ENCODE data around the gene CYSTM1.

Gene CYSTM1

DNA sequence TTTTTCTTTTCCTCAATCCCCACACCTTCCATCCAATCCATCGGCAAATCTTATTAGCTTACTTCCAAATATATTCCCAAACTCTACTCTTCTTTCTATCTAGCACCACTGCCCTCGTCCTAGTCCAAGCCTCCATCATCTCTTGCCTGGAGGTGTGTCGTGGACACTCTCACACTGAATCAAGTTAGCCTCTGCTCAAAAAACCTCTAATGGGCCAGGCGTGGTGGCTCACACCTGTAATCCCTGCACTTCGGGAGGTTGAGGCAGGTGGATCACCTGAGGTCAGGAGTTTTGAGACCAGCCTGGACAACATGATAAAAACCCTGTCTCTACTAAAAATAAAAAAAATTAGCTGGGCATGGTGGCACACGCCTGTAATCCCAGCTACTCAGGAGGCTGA is 81.7 kb downstream of the CYSTM1 start:
- DNase-seq (ENCODE audit: low read depth in 3 of 3), result no peak

DNA sequence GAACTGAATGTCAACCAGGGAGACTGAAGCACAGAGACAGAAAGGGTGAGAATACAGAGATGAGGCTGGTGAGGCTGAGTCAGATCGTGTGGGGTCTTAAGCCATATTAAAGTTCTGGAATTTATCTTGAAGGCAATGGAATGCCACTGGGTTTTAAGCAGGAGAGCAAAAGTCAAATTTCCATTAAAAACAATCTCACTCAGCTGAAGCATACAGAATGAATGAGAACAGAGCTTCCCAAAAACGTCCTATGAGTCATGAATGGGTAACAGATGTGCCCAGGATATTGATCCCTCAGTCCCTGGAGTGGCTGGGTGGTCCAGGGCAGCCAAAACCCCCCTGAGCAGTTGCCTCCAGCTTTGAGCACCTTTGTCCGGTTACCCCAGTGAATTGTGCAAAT is 83.0 kb downstream of the CYSTM1 start:
- no peak for DNase-seq (ENCODE audit: low read depth in 3 of 3)

DNA sequence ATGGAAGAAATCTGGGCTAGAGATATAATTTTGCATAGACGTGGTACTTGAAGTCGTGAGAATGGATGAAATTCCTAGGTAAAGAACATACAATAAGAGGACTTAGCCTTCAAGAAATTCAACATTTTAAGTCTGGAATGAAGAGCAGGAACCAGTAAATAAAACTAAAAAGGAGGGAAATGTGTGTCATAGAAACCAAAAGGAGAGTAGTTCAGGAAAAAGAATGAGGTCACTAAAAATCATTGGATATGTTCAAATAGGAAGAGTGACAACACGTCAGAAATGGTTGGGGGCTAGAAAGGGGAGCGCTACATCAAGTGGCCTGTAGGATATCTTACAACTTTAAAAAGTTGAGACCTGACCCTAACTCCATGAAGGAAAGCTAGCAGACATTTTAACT is 83.9 kb downstream of the CYSTM1 start:
- no peak for DNase-seq (ENCODE audit: low read depth in 3 of 3)

DNA sequence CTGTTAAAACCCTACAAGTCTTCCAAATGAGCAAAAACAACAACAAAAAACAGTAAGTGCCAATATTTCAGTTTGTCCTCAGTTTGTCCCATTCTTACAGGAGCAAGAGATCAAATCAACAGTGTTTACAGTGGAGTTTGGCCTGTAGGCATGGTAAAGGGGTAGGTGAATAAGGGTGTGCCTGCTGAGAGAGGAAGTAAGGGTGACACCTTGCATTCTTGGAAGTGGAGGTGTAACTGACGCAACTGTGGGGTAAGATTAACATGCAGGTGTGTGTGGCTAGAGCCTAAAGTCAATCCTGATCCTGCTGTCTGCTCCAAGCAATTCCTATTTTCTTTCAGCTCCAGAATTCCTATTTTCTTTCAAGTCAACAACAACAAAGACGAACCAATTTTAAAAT is 84.5 kb downstream of the CYSTM1 start:
- no peak for DNase-seq (ENCODE audit: low read depth in 3 of 3)

DNA sequence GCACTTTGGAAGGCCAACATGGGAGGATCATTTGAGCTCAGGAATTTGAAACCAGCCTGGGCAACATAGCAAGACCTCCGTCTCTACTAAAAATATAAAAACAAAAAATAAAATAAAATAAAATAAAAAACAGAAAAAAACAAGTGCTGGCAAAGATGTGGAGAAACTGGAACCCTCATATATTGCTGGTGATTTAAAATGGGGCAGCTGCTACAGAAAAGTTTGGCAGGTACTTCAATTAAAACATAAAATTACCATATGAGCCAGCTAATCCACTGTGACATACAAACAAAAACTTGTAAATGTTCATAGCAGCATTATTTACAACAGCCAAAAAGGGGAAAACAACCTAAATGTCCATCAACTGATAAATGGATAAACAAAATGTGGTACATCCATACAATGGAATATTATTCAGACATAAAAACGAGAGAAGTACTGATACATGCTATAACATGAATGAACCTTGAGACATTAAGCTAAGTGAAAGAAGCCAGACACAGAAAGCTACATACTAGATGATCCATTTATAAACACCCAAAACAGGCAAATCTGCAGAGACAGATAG is 85.2 kb downstream of the CYSTM1 start:
- no peak for DNase-seq (ENCODE audit: low read depth in 3 of 3)

DNA sequence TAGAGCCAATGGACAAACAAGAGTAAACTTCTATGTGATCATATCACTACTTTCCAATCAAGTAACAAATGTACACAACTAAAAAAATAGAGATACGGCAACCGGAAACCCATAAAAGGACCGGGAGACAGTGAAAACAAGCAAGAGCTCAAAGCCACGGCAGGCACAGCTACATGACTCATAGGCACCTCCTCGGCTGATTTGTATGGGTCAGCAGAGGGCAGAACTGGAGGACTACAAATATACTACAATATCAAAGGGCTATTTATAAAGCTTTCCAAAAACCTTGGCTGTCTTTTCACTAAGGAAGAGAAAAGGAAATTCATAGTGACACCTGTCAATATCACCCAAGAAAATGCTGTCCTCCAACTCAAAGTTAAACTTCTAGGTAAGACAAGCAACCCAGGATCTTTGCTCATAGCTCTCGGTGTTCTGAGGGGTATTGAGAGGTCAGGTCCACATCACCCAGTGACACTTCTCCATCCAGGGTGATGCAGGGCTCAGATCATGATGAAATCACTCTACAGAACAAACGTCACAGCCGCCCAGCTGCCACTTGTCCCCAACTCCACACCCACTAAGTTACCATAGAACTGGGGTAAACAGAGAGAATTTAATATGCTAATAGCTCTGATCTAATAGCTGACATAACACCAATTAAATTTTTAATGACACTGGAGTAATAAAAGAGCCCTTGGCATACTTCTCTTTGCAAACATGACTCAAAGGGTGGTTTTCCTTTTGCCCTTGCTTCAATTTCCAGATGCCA is 86.6 kb downstream of the CYSTM1 start:
- no peak for DNase-seq (ENCODE audit: low read depth in 3 of 3)

DNA sequence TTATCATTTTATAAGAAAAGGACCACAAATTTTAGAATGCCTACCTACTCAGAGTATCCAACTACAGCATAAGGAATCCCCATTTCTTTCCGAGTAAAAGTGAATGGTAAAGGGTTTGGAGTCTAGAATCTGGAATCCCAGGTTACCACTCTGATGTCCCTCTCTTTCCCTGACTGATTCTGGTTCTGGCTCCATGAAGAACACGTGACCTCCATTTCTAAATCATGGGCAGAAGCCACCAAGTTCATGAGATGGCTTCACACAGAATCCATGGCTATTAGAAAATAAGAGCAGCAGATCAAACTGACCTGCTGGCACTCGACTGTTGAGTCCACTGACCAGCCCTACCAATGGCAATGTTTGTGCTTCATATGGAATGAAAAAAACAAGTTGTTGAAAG is 87.2 kb downstream of the CYSTM1 start:
- DNase-seq (ENCODE audit: low read depth in 3 of 3), result no peak

DNA sequence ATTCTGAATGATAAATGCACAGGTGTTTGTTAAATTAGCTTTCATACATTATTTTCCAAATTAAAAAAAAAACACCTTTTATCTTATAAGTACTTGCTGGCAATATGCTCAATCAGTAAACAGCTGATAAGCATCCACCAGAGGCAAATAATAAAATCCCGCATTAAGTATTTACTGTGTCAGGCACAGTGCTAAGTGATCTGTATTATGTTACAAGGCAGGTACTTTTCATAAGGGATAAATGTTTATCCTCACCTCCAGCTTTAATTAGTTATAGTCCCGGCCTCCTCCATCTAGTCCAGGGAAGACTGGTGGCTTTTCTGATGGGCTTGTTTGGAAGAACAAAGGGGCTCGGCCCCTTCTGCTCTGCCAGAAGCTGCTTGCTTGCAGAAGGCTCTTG is 87.9 kb downstream of the CYSTM1 start:
- DNase-seq (ENCODE audit: low read depth in 3 of 3), result no peak

DNA sequence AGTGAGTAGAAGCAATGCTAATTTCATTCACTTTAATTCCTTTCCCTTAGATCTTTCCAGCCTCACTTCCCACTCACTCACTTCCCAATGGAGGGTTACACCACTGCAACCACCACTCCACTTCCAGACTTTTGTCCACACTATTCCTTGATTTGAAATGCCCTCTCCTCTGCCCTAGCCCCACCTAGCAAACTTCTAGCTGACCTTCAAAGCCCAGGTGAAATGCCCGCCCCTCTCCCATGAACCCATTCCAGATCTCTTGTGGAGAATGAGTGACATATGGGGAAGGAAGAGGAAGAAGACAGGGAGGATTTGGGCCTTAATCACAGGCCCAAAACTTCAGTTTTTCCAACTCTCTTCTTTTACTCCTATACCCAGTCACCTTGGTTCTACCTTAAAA is 90.9 kb downstream of the CYSTM1 start:
- no peak for DNase-seq (ENCODE audit: low read depth in 3 of 3)

DNA sequence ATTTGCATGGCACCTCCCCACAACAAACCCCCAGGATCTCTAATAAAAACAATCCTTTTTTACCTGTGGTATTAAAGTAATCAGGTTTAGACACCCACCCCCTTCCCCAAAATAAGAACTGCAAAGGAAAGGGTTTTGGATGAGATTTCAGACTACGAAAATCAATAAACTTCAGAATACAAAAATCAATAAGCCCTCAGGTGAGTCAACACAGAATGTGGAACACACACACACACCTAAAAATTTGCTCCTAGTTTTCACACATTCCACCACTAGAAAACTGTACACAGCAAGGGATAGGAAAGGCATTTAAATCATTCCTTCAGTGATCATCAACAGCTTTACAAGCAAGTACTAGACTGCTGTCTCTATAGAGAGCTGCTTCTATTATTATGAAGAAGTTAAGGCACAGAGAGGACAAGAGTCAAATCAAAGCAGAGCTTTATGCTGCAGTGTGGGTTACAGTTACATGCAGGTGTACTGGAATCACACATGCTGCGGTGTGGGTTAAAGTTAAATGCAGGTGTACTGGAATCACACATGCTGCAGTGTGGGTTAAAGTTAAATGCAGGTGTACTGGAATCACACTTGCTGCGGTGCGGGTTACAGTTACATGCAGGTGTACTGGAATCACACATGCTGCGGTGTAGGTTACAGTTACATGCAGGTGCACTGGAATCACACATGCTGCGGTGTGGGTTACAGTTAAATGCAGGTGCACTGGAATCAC is 91.6 kb downstream of the CYSTM1 start:
- no peak for DNase-seq (ENCODE audit: low read depth in 3 of 3)

DNA sequence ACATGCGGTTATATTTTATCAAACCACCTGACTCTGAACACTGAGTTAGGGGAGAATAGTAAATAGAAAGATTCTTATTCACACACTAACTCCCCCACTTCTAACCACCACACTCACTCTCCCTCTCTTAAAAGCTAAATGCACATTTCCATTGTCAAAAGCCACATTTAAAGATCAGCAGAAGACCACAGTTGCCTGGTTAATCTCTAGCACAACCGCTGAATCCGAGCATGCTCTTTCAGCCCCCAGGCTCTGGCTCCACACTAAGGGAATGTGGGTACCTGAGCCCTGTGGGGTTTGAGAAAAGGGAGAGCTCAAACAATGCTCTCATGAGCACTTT is 92.2 kb downstream of the CYSTM1 start:
- DNase-seq (ENCODE audit: low read depth in 3 of 3), result no peak

DNA sequence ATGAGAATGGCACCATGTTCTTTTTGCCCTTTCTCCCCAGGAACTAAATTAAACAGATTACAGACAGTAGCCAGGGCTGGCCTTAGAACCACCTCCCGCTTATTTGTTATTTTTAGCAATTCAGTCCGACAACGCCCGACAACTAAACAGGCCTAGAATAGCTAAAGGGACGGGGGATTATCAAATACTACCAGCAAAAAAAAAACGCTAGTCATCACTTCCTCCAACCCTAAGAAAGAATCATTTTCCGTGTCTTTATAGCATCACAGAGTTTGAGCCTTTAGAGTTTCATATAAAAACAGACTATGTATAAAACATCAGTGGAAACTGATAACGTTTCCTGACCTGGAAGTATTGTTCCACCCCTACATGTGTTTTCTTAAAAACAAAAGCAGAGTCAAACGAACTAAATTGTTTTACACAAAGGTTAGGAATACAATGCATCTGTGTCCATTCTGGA is 92.6 kb downstream of the CYSTM1 start:
- DNase-seq (ENCODE audit: low read depth in 3 of 3), result no peak

DNA sequence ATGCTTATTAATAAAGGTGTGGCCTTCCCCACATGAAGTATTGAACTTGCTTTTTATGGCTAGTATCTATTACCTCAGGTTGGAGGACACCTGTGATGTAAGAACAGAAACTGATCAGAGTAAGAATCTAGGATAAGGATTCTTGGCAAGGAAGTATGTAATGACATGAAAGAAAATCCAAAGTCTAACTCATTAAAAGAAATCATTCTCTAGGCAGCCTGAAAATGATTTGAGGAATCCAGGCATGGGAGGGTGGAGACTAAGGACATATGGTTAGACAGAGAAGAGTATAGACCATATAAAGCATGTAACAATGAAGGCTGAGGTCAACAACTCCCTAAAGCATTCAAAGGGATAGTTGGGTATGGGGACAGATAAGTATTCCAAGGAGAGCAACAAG is 95.0 kb downstream of the CYSTM1 start:
- no peak for DNase-seq (ENCODE audit: low read depth in 3 of 3)

DNA sequence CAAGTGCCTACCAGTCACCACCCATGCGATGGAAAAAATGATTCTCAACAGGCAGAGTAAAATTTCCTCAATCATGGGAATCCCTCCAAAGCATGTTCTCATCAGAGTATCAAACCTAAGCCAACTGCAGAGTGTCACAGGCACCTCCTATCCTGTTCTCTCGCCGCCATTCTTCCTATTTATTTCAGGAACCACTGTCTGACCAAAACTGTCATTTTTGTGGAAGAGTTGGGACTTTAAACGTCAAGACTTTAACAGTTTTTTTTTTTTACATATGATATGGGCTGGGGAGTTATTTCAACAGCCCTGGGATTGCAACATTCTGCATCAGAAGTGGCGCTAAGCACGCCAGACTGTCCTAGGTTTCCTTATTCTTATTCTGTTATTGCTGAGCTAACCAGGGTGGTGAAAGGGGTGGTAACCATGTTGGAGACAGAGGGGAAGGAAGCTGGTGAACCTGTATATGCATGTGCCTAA is 98.5 kb downstream of the CYSTM1 start:
- DNase-seq (ENCODE audit: low read depth in 3 of 3), result no peak

DNA sequence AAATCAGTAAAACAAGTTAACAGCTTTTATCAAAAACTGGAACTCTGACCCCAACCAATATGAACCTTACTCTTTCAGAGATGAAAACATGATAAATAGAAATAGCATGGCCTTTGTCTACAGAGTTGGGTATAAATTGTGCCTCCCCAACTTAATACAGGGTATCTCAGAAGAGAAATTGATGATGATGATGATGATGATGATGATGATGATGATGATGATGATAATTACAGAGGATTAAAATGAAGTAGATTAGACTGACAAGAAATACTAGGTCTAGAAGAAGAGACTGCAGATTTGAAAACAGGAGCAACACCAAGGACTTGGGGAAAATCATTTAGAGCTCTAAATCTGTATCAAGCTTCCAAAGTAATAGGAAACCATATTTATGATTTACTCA is 100.8 kb downstream of the CYSTM1 start:
- DNase-seq (ENCODE audit: low read depth in 3 of 3), result no peak

DNA sequence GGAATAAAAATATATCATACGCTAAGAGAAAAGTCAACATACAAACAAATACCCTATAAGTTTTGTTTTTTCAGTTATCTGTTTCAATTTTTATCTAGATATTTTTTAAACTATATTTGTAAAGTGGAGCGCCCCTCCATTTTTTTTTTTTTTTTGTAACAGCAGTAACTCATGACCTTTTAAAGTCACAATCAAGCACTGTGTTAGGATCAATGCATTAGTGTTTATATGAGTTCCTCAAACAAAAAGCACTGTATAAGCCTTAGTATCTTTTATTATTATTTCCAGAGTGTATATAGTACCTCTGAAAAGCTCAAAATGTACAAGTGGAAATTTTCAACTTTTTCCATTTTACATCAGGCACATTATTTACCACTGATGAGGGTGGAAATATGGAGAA is 107.3 kb downstream of the CYSTM1 start:
- DNase-seq (ENCODE audit: low read depth in 3 of 3), result no peak

DNA sequence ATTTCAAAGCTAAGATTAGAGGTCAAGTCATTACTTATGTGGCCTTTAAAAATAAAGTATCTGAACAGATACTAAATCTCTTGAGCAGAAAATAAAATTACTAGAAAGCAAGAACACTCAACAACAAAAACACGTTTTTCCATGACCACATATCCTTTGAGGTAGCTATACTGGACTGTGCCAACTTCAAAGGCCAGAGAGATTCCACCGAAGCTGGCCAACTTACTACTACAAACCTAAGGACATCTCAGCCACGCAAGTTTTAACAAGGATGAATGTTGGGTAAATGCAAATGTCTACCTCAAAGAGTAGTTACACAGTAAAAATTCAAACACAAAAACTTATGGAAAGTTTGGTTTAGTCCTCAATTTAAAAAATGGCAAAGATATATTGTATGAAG is 109.0 kb downstream of the CYSTM1 start:
- no peak for DNase-seq (ENCODE audit: low read depth in 3 of 3)

DNA sequence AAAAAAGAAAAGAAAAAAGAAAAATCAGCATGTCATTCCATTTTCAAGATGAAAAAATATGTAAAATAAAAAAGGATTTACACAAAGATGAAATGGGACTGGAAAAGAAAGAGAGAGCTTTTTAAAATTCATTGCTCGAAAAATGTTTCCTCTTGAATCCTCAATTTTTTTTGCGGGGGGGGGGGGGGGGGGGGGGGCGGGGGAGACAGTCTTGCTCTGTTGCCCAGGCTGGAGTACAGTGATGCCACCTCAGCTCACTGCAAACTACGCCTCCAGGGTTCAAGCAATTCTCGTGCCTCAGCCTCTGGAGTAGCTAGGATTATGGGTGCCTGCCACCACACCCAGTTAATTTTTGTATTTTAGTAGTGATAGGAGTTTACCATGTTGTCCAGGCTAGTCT is 111.4 kb downstream of the CYSTM1 start:
- DNase-seq (ENCODE audit: low read depth in 3 of 3), result no peak

DNA sequence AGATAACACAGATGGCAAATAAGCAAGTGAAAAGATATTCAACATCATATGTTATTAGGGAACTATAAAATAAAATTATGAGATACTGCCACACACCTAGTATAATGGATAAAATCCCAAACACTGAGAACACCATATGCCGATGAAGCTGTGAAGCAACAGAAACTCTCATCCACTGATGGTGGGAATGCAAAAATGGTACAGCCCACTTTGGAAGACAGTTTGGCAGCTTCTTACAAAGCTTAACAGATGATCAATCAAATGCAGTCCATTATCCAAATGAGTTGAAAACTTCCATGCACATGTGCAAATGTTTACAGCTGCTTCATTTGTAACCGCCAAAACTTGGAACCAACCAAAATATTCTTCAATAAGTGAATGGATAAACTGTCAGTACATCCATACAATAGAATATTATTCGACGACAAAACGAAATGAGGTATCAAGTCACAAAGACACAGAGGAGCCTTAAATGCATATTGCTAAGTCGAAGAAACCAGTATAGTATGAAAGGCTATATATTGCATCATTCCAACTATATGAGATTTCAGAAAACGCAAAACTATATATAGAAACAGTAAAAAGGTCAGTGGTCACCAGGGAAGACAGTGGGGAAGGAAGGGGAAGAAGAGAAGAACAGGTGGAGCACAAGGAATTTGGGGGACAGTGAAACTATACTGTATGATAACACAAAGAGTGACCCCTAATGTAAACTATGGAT is 113.0 kb downstream of the CYSTM1 start:
- DNase-seq (ENCODE audit: low read depth in 3 of 3), result no peak

DNA sequence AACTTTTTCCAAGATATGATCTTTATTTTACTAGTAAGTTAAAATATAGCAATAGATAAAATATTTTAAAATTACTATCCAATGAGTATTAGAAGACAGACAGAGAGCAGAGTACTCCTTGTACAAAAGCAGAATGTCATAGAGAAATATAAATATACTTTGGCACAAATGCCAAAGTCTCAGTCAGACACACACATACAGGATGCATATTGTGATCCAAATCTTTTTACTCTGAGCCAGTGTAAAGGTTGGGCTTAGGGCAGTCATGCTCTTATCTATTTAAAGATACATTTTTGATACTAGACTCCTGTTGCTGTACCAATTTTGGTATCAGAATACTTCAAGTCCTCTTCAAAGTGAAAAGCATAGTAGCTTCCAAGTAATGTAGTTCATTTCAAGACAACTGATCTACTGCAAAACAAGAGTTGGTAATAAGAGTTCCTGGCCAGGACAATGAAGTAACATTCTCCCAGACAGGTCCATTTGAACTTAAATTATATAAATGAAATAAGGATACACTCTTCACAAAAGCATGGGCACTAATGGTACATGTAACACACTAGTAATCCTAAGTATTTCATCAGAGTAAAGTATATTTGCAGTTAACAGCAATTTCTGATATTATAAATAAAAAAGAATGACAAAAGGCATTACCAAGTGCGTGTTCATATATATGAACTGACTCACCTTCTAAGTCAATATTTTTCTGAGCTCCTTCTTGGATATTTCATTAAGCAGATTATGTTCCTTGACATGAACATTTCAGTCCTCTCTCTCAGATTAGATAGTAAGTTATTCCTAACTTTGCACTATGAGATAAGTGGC is 117.4 kb downstream of the CYSTM1 start:
- no peak for DNase-seq (ENCODE audit: low read depth in 3 of 3)
